Esophagus squamous epithelium (tissue), 5 donors: ENCODE measurements around the gene DRC3. TPM values are rescaled to one million over a fixed set of nuclear protein-coding genes. Genes with fewer than 3 reads are reported as not detected.

Experiments
- DNase-seq: peaks from one replicate; lab custom pipeline; 2025; lab: John Stamatoyannopoulos, UW
- H3K27ac ChIP-seq, 4 donors: fragments of 200-600 bp; sonication (generic); one replicate each; pipeline ENCODE4 v1.5.1; 2016 to 2019; ENCODE audit warnings: mild to moderate bottlenecking in 1 of 4
- H3K27me3 ChIP-seq, 4 donors: fragments of 200-600 bp; sonication (generic); 1 replicate in 3 of 4; 2 replicates in 1 of 4; pipeline versions ENCODE4 v1.5.1 to v1.6.0; 2017 to 2021; ENCODE audit warnings: antibody characterized with exemption in 1 of 4
- H3K36me3 ChIP-seq, 3 donors: fragments of 200-600 bp; sonication (generic); one replicate each; pipeline ENCODE4 v1.5.1; 2016 to 2019
- H3K4me1 ChIP-seq, 3 donors: fragments of 200-600 bp; sonication (generic); one replicate each; pipeline ENCODE4 v1.5.1; 2017 to 2019
- H3K4me3 ChIP-seq, 4 donors: fragments of 200-600 bp; sonication (generic); 1 replicate in 3 of 4; 2 replicates in 1 of 4; pipeline ENCODE4 v1.5.1; 2016 to 2019; ENCODE audit warnings: mild to moderate bottlenecking in 2 of 4, moderate library complexity in 1 of 4
- H3K9me3 ChIP-seq, 3 donors: fragments of 200-600 bp; sonication (generic); one replicate each; pipeline ENCODE4 v1.5.1; 2016 to 2019
- POLR2A ChIP-seq, 4 donors: fragments of 450-650 bp; IDR thresholded peaks; one replicate each; pipeline ENCODE4 v1.6.1; 2017; ENCODE audit warnings: antibody characterized with exemption in 4 of 4, mild to moderate bottlenecking in 4 of 4, moderate library complexity in 3 of 4
- WGBS, 2 donors: methylation state at CpG; one replicate each; pipeline ENCODE4 v1.1.5; 2018; 5-methylcytosine and 5-hydroxymethylcytosine counted together
- intact Hi-C: fragments of 100-400 bp; cut with DNase I; formaldehyde crosslinking; loops from one replicate; pipeline ENCODE4 v1.15.0; 2022
- total RNA-seq, 4 donors: library from RNA; depleted of rRNA; stranded (reverse); fragments of >200 nt; gene quantifications; one replicate each; pipeline ENCODE4 v1.1.0, GENCODE V29; 2016
- TF ChIP-seq, protein P1 (sequence below), 6 experiments: fragments of 450-650 bp in 4 of 6; fragments of 200-600 bp in 2 of 6; sonication (generic) in 2 of 6; IDR thresholded peaks; one replicate each; pipeline ENCODE4 v1.5.1; 2016 to 2019; ENCODE audit warnings: antibody characterized with exemption in 6 of 6, mild to moderate bottlenecking in 4 of 6, moderate library complexity in 4 of 6
- donor health status: DM: yes; HTN: yes; CAD: no.

Gene DRC3
- 1 to 10 TPM in 2 of 4 donors, under 1 TPM in 2; 0.11 to 2.5 (median 1.3) TPM for total RNA-seq

GRCh38 chr17:17972126-17972951 is at the start of gene DRC3, which contains the start of gene TOM1L2:
DRC3 (plus strand) TSS chr17:17972862; CDS start chr17:17977599, 4,737 bp downstream.
TOM1L2 (minus strand) TSS chr17:17972400; CDS start chr17:17972313, 87 bp downstream.
- Histone ChIP-seq H3K4me3 (peak within 1 kb of the TSS; percentile 68 to 98 (median 90)), H3K36me3 (no peaks in the 10 kb centered on the region), H3K9me3 (no peaks in the 10 kb centered on the region), H3K27me3 (no peaks in the 10 kb centered on the region), H3K4me1 (peaks cover 17 to 54% (median 20%) of the 10 kb centered on the region in 3 donors), H3K27ac (peak within 1 kb of the TSS; percentile 91 to 99 (median 98))
- TF ChIP-seq, protein P1, sequence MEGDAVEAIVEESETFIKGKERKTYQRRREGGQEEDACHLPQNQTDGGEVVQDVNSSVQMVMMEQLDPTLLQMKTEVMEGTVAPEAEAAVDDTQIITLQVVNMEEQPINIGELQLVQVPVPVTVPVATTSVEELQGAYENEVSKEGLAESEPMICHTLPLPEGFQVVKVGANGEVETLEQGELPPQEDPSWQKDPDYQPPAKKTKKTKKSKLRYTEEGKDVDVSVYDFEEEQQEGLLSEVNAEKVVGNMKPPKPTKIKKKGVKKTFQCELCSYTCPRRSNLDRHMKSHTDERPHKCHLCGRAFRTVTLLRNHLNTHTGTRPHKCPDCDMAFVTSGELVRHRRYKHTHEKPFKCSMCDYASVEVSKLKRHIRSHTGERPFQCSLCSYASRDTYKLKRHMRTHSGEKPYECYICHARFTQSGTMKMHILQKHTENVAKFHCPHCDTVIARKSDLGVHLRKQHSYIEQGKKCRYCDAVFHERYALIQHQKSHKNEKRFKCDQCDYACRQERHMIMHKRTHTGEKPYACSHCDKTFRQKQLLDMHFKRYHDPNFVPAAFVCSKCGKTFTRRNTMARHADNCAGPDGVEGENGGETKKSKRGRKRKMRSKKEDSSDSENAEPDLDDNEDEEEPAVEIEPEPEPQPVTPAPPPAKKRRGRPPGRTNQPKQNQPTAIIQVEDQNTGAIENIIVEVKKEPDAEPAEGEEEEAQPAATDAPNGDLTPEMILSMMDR (IDR thresholded peaks at IDR 0.05), result peak in 3 of 6 experiments; percentile 6 to 42 (median 18)
- TF ChIP-seq POLR2A (IDR thresholded peaks at IDR 0.05), result peak in 3 of 4 donors; percentile 87 to 97 (median 95)
- intact Hi-C loops, result no loop called here
- peak; percentile 100 for DNase-seq
- 0% methylated on average over 13 to 16 of the region's 59 CpGs for WGBS, 2 donors

DNA sequence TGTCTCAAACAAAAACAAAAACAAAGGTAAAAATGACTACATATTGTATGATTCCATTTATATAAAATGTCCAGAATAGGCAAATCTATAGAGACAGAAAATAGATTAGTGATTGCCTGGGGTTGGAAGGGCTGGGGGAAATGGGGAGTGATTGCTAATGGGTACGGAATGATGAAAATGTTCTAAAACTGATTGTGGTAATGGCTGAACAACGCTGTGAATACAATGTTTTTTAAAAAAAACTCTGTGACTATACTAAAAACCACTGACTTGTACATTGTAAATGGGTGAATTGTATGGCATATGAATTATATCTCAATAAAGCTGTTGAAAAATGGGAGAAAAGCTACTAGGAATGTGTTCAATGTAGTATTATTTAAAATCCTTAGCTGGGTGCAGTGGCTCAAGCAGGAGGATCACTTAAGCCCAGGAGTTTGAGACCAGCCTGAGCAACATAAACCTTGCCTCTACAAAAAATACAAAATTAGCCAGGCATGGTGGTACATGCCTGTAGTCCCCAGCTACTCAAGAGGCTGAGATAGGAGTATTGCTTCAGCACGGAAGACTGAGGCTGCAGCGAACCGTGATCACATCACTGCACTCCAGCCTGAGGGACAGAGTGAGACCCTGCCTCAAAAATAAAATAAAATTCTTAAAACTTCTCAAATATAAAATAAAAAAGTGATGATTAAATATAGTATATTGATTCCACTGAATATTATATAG is 48.4 kb upstream of the DRC3 start:
- TF ChIP-seq POLR2A (IDR thresholded peaks at IDR 0.05), result no peak
- TF ChIP-seq, protein P1 (IDR thresholded peaks at IDR 0.05), result no peak
- Histone ChIP-seq H3K36me3 (peaks cover 0 to 17% (median 0%) of the 10 kb centered on the region in 3 donors), H3K4me3 (no peak overlapping the region), H3K9me3 (no peaks in the 10 kb centered on the region), H3K27ac (no peak overlapping the region), H3K27me3 (no peaks in the 10 kb centered on the region), H3K4me1 (peaks cover 18 to 63% (median 19%) of the 10 kb centered on the region in 3 donors)
- WGBS, 2 donors, result 91 to 95% methylated on average over 5 of the region's 5 CpGs
- DNase-seq, result no peak
- intact Hi-C loops, result no loop called here

DNA sequence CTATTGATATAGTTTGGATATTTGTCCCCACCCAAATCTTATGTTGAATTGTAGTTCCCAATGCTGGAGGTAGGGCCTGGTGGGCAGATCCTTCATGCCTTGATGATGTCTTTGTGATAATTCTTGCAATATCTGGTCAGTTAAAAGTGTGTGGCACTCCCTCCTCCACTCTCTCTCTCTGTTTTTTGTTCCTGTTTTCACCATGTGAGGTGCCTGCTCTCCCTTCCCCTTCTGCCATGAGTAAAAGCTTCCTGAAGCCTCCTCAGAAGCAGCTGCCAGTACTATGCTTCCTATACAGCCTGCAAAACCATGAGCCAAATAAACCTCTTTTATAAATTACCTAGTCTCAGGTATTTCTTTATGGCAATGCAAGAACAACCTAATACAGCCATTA is 47.8 kb upstream of the DRC3 start:
- Histone ChIP-seq H3K4me3 (no peak overlapping the region), H3K36me3 (peaks cover 0 to 18% (median 0%) of the 10 kb centered on the region in 3 donors), H3K9me3 (no peaks in the 10 kb centered on the region), H3K4me1 (peaks cover 12 to 63% (median 14%) of the 10 kb centered on the region in 3 donors), H3K27ac (no peak overlapping the region), H3K27me3 (no peaks in the 10 kb centered on the region)
- no peak for DNase-seq
- intact Hi-C loops, result no loop called here
- TF ChIP-seq POLR2A (IDR thresholded peaks at IDR 0.05), result no peak
- TF ChIP-seq, protein P1 (IDR thresholded peaks at IDR 0.05), result no peak

GRCh38 chr17:17926036-17926435 is 46.6 kb upstream of the DRC3 start:
- Histone ChIP-seq H3K36me3 (peaks cover 0 to 18% (median 0%) of the 10 kb centered on the region in 3 donors), H3K9me3 (no peaks in the 10 kb centered on the region), H3K4me3 (no peak overlapping the region), H3K27ac (no peak overlapping the region), H3K4me1 (peaks cover 7 to 60% (median 11%) of the 10 kb centered on the region in 3 donors), H3K27me3 (no peaks in the 10 kb centered on the region)
- intact Hi-C loops, result no loop called here
- DNase-seq, result no peak
- no peak for TF ChIP-seq POLR2A (IDR thresholded peaks at IDR 0.05)
- TF ChIP-seq, protein P1 (IDR thresholded peaks at IDR 0.05), result no peak
- WGBS, 2 donors, result 75 to 82% methylated on average over 4 of the region's 4 CpGs
